ENCODE data around the gene LRRC49. TPM values are rescaled to one million over a fixed set of nuclear protein-coding genes. Genes with fewer than 3 reads are reported as not detected.

LRRC49 gene
- total RNA-seq, 1 experiment from 2014 or later: 7.4 TPM

- H3K9me2 ChIP-seq (ENCODE audit: insufficient read depth): no peaks in the 10 kb centered on the region
- H3K9ac ChIP-seq (ENCODE audit: low read length): no peak overlapping the region
- H4K20me1 ChIP-seq (ENCODE audit: insufficient read depth): no peaks in the 10 kb centered on the region
- no peak overlapping the region for H3K4me3 ChIP-seq (replicated peaks in 1 of 2; ENCODE audit: low read depth in 1 of 2, low read length in 2 of 2)
- H2AFZ ChIP-seq (ENCODE audit: low read depth, low read length, poor library complexity, severe bottlenecking): no peak overlapping the region
- no peaks in the 10 kb centered on the region for H3K79me2 ChIP-seq (ENCODE audit: insufficient read depth, low read length)
- no peak for ATAC-seq
- DNase-seq (ENCODE audit: low read depth, low spot score): no peak
- no peak for TF ChIP-seq CTCF (IDR thresholded peaks at IDR 0.05 in 2 of 3, conservative IDR thresholded peaks at IDR 0.05 in 1 of 3; ENCODE audit: borderline replicate concordance in 1 of 3, insufficient read depth in 1 of 3, low read depth in 2 of 3, low read length in 2 of 3)
- no peak for TF ChIP-seq SIN3A (IDR thresholded peaks at IDR 0.05; ENCODE audit: low read depth)
- TF ChIP-seq SRF (IDR thresholded peaks at IDR 0.05; ENCODE audit: low read depth): no peak
- TF ChIP-seq POLR2AphosphoS5 (IDR thresholded peaks at IDR 0.05; ENCODE audit: low read depth, low read length): no peak
- no peak for TF ChIP-seq CBX3 (IDR thresholded peaks at IDR 0.05; ENCODE audit: low read depth)
- no peak for TF ChIP-seq SP1 (IDR thresholded peaks at IDR 0.05; ENCODE audit: low read depth)
- TF ChIP-seq REST (IDR thresholded peaks at IDR 0.05; ENCODE audit: low read depth): no peak
- no peak for TF ChIP-seq EZH2 (IDR thresholded peaks at IDR 0.05)
- TF ChIP-seq EZH2phosphoT487 (IDR thresholded peaks at IDR 0.05; ENCODE audit: borderline replicate concordance): no peak
- no peak for TF ChIP-seq MAX (IDR thresholded peaks at IDR 0.05)
- no peak for TF ChIP-seq YY1 (IDR thresholded peaks at IDR 0.05; ENCODE audit: extremely low read depth, insufficient replicate concordance, low read depth, low read length)
- ChIA-PET POLR2A (no interaction called here), RAD21 (ENCODE audit: low non-redundant PET in 1 of 2, low total read pairs in 2 of 2, uncharacterized antibody in 2 of 2, unreplicated experiment in 2 of 2) (no interaction called here), CTCF (interaction anchor here (2.0 to 2.4 kb wide), 2 partner anchors 48 to 304 kb away, joined by 16 to 32 read pairs; no protein-coding TSS in a partner anchor)
- no peak overlapping the region for H3K27ac ChIP-seq (ENCODE audit: low read depth, low read length)
- H3K4me1 ChIP-seq (ENCODE audit: control insufficient read depth in 1 of 2, insufficient read depth in 2 of 2, low read length in 2 of 2): peaks cover 2 to 9% of the 10 kb centered on the region in 2 experiments; a peak in 3 of 4 replicates
- H3K4me2 ChIP-seq (ENCODE audit: low read length): no peak overlapping the region
- no peaks in the 10 kb centered on the region for H3K9me3 ChIP-seq (ENCODE audit: control insufficient read depth in 1 of 2, insufficient read depth in 1 of 2, low read depth in 1 of 2, low read length in 2 of 2)
- intact Hi-C loops (cut with micrococcal nuclease): loop anchor here (1.0 to 2.0 kb wide), 2 partner anchors 48 to 193 kb away; no protein-coding TSS in a partner anchor
- no peaks in the 10 kb centered on the region for H3K36me3 ChIP-seq (ENCODE audit: control insufficient read depth in 1 of 2, insufficient read depth in 2 of 2, low read length in 2 of 2)
- no TSS peak for BruUV-seq (replicated peaks)
- H3K27me3 ChIP-seq (ENCODE audit: insufficient read depth, low read length): no peaks in the 10 kb centered on the region
These were observed 19.2 kb upstream of the LRRC49 start for GRCh38 chr15:70873232-70874054.
